CD4-positive, alpha-beta T cell treated with Interferon gamma for 1 hour (primary cell): ENCODE results near the gene RHOA.
A peak's percentile ranks its signal among the peaks of the same experiment; 100 is the strongest.
"Not testable (repeated sequence)": the region's sequence is repeated elsewhere in the genome, so short reads cannot be mapped to it uniquely, and the experiment has no call there.

Experiments
- DNase-seq: peaks from one replicate; pipeline ENCODE4 v3.0.0-alpha.2; 2020

RHOA gene

DNA sequence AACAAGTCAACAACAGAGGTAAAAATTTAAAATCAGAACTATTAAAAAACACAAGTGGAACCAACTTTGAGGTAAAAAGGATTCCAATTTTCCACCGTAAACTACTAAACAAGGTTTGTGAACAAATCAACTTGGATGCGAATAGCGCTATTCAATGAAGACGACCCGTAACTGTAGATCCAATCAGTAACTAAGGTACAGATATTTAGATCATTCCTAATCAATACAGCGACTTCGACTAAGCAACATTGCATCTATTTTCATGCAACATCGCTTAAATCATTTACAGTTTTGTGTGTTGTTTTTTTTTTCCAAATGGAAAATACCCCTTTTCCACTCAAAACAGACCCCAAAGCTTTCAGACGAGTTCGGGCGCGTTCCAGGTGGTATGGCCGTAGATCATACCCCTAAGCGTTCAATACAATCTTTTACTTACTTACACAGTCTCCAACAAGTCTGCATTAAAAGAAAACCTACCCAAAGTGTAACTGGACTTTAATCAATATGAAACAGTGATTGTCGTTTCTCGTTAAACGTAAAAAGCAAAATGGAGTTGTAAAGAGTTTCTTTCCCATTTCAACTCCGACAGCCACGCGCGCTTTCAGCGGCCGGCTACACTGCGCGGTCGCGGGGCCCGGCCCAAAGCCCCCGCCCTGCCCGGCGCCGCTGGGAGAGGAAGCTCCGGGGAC, 786 bp downstream of the RHOA start:
- DNase-seq, result no peak

DNA sequence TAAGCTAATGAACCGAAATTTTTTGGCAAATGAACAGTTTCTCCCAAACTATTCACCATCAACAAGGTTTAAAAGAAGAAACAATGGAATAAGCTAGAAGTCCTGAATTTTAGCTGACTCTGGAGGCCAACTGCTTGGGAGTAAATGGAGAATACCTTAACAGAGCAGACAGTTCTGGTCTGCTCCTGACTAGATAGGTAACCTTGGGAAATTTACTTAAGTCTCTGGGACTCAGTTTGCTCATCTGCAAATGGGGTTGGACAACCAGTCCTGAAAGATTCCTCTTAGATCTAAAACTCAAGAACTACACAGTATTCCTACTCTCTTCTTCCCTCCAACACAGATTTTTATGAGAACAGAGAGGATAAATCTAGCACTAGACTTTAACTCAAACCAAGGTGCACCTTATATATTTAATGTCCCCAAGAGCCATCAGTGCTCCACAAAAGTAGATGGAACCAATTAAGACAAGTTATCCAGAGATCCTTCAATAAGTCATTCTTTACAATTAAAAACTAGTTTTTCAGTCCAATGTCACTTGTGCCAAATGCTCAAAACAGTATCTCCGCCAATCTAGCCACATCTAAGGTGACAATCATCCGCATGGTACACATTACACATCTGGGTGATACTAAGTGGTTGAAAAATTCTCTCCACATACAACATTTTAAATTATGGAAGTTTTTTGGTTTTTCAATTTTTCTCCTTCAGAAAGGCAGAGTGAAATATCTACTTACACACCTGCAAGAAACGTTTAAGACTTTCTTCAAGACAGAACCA, 1.5 kb downstream of the RHOA start:
- DNase-seq, result no peak

- DNase-seq, result no peak
Observed at GRCh38 chr3:49406571-49407565, 4.9 kb downstream of the RHOA start.

GRCh38 chr3:49405570-49405969, 6.2 kb downstream of the RHOA start:
- DNase-seq, result not testable (repeated sequence)

DNA sequence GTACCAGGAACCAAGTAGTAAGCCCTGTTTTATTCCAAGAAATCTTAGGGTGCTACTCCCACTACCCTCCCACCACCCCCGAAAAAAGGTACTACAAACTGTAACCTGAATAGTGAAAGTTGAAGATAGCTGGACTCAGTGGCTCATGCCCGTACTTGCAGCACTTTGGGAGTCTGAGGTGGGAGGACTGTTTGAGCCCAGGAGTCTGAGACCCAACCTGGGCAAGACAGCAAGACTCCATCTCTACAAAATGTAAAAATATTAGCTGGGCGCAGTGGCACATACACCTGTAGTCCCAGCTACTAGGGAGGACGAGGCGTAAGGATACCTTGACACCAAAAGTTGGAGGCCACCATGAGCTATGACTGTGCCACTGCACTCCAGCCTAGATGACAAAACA, 7.9 kb downstream of the RHOA start:
- DNase-seq, result no peak

GRCh38 chr3:49401766-49402165, 10.0 kb downstream of the RHOA start:
- no peak for DNase-seq

DNA sequence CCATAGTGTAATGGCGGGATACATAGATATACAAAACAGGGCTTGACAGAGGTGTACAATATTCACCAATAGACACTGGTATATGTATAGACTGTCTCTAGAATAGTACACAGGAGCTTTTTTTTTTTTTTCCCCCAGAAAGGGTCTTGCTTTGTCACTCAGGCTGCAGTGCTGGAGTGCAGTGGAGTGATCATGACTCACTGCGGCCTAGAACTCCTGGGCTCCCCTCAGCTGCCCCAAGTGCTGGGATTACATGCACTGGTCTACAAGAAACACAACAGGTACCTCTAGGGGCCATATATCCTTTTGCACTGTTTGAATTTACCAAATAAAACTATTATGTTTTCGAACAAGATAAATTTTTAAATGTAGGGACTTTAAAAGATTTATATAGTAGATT, 12.3 kb downstream of the RHOA start:
- no peak for DNase-seq

- DNase-seq, result no peak
Observed at GRCh38 chr3:49397470-49397869, 14.3 kb downstream of the RHOA start.

GRCh38 chr3:49391310-49391709, 20.5 kb downstream of the RHOA start:
- not testable (repeated sequence) for DNase-seq

DNA sequence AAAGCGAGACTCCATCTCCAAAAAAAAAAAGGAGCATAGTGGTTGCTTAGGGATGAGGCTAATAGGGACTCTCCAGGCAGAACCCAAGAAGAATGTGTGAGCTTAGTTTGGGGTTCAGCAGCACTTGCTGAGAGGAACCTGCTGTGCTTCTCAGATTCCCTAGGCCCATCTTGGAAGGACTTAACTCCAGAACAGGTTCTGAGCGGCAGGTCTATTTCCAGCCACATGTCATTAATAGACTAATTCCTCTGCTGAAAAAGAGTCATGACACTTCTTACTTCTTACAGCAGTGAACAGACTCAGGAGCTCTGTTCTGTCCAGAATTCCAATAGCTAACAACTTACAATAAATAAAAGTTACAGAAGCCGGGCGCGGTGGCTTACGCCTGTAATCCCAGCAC, 22.5 kb downstream of the RHOA start:
- no peak for DNase-seq

GRCh38 chr3:49388289-49388820, 23.4 kb downstream of the RHOA start:
- DNase-seq, result no peak

DNA sequence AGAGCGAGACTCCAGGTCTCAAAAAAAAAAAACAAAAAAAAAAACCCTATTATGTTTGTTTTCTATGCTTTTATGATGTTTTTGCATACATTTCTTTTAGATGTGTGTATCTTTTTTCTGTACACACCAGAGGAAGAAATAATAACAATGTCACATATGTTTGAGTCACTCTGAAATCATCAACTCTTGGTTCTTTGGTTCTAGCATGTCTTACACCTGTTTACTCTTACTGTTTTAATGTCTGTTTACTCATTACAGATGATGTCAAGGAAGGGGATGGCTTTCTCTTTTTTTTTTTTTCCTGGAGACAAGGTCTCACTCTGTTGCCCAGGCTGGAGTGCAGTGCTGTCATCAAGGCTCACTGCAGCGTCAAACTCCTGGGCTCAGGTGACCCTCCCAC, 24.1 kb downstream of the RHOA start:
- no peak for DNase-seq

- no peak for DNase-seq
Observed at GRCh38 chr3:49386056-49386756, 25.6 kb downstream of the RHOA start.

- no peak for DNase-seq
Observed at GRCh38 chr3:49385617-49386016, 26.2 kb downstream of the RHOA start.

DNA sequence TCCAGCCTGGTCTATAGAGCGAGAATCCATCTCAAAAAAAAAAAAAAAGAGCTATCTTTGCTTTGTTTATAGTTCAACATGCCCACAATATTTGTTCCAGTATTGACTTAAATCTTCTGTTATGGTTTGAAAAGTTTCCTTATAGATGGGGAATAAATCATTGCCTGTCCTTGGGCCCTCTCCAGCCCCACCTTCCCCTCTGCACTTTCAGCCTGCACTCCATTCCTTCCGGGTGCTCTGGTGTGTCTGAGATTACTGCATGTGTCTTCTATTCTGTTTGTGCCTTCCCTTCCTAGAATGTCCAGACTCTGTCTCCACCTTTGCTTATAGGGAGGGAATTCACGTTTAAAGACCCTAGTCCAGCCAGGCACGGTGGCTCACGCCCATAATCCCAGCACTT, 28.4 kb downstream of the RHOA start:
- DNase-seq, result no peak

DNA sequence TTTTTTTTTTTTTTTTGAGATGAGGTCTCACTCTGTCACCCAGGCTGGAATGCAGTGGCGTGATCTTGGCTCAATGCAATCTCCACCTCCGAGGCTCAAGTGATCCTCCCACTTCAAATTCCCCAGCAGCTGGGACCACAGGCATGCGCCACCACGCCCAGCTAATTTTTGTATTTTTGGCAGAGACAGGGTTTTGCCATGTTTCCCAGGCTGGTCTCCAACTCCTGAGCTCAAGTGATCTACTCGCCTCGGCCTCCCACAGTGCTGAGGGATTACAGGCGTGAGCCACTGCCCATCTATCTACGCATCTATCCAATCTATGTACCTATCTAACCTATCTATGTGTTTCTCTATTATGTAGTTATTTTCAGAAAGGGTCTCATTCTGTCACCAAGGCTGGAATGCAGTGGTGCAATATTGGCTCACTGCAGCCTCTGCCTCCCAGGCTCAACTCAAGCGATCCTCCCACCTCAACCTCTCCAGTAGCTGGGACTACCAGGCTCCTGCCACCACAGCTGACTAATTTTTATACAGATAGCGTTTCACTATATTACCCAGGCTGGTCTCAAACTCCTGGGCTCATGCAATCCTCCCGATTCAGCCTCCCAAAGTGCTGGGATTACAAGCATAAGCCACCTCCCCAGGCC, 33.4 kb downstream of the RHOA start:
- DNase-seq, result no peak

- DNase-seq, result peak; percentile 41
Observed at GRCh38 chr3:49377483-49377882, 34.3 kb downstream of the RHOA start.

DNA sequence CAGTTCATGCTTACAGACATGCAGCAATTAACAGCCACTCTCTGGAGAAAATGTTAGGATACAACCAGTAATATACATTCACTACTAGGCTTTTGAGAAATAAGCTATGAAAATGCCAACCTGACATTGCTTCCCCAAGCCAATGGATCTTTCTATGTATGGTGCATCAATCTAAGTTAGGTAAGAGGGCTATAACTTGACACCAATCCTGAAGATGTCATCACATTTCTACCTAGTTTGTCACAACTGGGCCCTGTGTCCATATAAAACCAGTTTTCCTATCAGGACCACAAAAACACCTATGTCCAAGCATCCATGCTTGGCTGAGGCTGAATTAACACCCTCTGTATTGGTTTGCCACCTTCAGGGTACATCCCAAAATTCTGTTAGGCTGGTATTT, 39.8 kb downstream of the RHOA start:
- no peak for DNase-seq

- DNase-seq, result no peak
Observed at GRCh38 chr3:49370585-49371290, 41.0 kb downstream of the RHOA start.

DNA sequence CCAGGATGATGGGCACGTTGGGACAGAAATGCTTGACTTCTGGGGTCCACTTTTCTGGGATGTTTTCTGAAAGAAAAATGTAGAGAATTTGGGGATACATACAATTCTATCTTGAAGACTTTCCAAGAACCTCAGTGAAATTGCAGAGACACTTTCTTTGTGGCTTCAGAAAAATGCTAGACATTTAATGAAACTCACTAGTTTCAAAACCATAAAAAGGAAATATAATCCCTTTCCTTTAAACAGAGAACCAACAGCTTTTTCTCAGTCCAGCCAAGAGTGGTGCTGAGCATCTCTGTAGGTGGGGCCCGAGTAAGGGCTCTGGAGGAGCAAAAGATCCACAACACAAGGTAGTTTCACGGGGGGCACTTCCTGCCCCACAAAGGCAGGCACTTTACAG, 49.2 kb downstream of the RHOA start:
- DNase-seq, result no peak

GRCh38 chr3:49359623-49360022, 52.2 kb downstream of the RHOA start:
- no peak for DNase-seq
